PC-3 (cell line): Measurements from ENCODE around the gene CLEC17A.

Experiments
- EZH2 ChIP-seq: fragments of 300-600 bp; sonication (generic); IDR thresholded peaks from one replicate; pipeline ENCODE4 v1.6.1; 2017; ENCODE audit warnings: antibody characterized with exemption, mild to moderate bottlenecking, low read length; ENCODE audit not compliant: unreplicated experiment
- EZH2phosphoT487 ChIP-seq: fragments of 300-600 bp; sonication (generic); IDR thresholded peaks from 2 replicates; pipeline ENCODE4 v1.6.1; 2018; ENCODE audit warnings: mild to moderate bottlenecking, antibody characterized with exemption, low read length, borderline replicate concordance
- TF ChIP-seq, protein P1 (sequence below): fragments of 300-600 bp; sonication (generic); conservative IDR thresholded peaks from 2 replicates; pipeline ENCODE4 v1.5.1; 2017; ENCODE audit warnings: antibody characterized with exemption, low read depth, mild to moderate bottlenecking, low read length

DNA sequence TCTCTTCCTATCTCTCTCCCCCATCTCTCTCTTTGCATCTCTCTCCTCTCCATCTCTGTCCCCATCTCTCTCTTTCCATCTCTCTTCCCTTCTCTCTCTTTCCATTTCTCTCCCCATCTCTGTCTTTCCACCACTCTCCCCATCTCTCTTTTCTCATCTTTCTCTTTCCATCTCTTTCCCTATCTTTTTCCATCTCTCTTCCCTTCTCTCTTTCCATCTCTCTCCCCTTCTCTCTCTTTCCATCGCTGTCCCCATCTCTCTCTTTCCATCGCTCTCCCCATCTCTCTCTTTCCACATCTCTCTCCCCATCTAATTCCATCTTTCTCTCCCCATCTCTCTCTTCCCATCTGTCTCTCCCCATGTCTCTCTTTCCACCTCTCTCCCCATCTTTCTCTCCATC lies 67.3 kb downstream of the CLEC17A start:
- TF ChIP-seq, protein P1, sequence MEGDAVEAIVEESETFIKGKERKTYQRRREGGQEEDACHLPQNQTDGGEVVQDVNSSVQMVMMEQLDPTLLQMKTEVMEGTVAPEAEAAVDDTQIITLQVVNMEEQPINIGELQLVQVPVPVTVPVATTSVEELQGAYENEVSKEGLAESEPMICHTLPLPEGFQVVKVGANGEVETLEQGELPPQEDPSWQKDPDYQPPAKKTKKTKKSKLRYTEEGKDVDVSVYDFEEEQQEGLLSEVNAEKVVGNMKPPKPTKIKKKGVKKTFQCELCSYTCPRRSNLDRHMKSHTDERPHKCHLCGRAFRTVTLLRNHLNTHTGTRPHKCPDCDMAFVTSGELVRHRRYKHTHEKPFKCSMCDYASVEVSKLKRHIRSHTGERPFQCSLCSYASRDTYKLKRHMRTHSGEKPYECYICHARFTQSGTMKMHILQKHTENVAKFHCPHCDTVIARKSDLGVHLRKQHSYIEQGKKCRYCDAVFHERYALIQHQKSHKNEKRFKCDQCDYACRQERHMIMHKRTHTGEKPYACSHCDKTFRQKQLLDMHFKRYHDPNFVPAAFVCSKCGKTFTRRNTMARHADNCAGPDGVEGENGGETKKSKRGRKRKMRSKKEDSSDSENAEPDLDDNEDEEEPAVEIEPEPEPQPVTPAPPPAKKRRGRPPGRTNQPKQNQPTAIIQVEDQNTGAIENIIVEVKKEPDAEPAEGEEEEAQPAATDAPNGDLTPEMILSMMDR: no peak
- no peak for TF ChIP-seq EZH2
- no peak for TF ChIP-seq EZH2phosphoT487
